Measurements from ENCODE around the gene NOS1AP.

NOS1AP gene

GRCh38 chr1:162134646-162135045, 65.2 kb downstream of the NOS1AP start:
- DNase-seq: no peak
- H4K20me1 ChIP-seq (ENCODE audit: insufficient read depth, low read length): no peaks in the 10 kb centered on the region
- no peaks in the 10 kb centered on the region for H3K9me3 ChIP-seq (replicated peaks; ENCODE audit: insufficient read depth, low read length)
- H3K79me2 ChIP-seq (ENCODE audit: low read length): no peaks in the 10 kb centered on the region
- no peaks in the 10 kb centered on the region for H3K27me3 ChIP-seq (replicated peaks; ENCODE audit: insufficient read depth, low read length)
- no peak for TF ChIP-seq EZH2 (optimal IDR thresholded peaks at IDR 0.05; ENCODE audit: low read depth, low read length)
- TF ChIP-seq EZH2phosphoT487 (IDR thresholded peaks at IDR 0.05; ENCODE audit: low read length): no peak
- no peak for TF ChIP-seq CTCF (IDR thresholded peaks at IDR 0.05; ENCODE audit: low read length)
- no peaks in the 10 kb centered on the region for H3F3A ChIP-seq (ENCODE audit: insufficient read depth, low read length)
- no peak overlapping the region for H3K4me2 ChIP-seq (ENCODE audit: low read depth, low read length)
- H3K27ac ChIP-seq (ENCODE audit: low read length): no peak overlapping the region
- H3K9ac ChIP-seq (ENCODE audit: low read length): no peak overlapping the region
- no peak overlapping the region for H3K4me3 ChIP-seq (ENCODE audit: low read length)
- no peaks in the 10 kb centered on the region for H3K36me3 ChIP-seq (replicated peaks; ENCODE audit: insufficient read depth, low read length)
- H3K9me2 ChIP-seq (replicated peaks; ENCODE audit: insufficient read depth, low read length): no peaks in the 10 kb centered on the region
- no peak overlapping the region for H2AFZ ChIP-seq (ENCODE audit: low read length)
- peaks cover 6% of the 10 kb centered on the region; the same call in 1 of the 2 replicates for H3K4me1 ChIP-seq (ENCODE audit: low read length)

GRCh38 chr1:162135271-162135775, 65.8 kb downstream of the NOS1AP start:
- H4K20me1 ChIP-seq (ENCODE audit: insufficient read depth, low read length): no peaks in the 10 kb centered on the region
- H3K9me3 ChIP-seq (replicated peaks; ENCODE audit: insufficient read depth, low read length): no peaks in the 10 kb centered on the region
- H3F3A ChIP-seq (ENCODE audit: insufficient read depth, low read length): no peaks in the 10 kb centered on the region
- no peak overlapping the region for H3K9ac ChIP-seq (ENCODE audit: low read length)
- no peaks in the 10 kb centered on the region for H3K36me3 ChIP-seq (replicated peaks; ENCODE audit: insufficient read depth, low read length)
- peaks cover 6% of the 10 kb centered on the region; the same call in 1 of the 2 replicates for H3K4me1 ChIP-seq (ENCODE audit: low read length)
- no peaks in the 10 kb centered on the region for H3K27me3 ChIP-seq (replicated peaks; ENCODE audit: insufficient read depth, low read length)
- no peak overlapping the region for H3K4me3 ChIP-seq (ENCODE audit: low read length)
- H3K4me2 ChIP-seq (ENCODE audit: low read depth, low read length): no peak overlapping the region
- H3K79me2 ChIP-seq (ENCODE audit: low read length): no peaks in the 10 kb centered on the region
- TF ChIP-seq EZH2phosphoT487 (IDR thresholded peaks at IDR 0.05; ENCODE audit: low read length) (no peak), CTCF (IDR thresholded peaks at IDR 0.05; ENCODE audit: low read length) (no peak), EZH2 (optimal IDR thresholded peaks at IDR 0.05; ENCODE audit: low read depth, low read length) (no peak)
- no peaks in the 10 kb centered on the region for H3K9me2 ChIP-seq (replicated peaks; ENCODE audit: insufficient read depth, low read length)
- H3K27ac ChIP-seq (ENCODE audit: low read length): no peak overlapping the region
- H2AFZ ChIP-seq (ENCODE audit: low read length): no peak overlapping the region
- no peak for DNase-seq

GRCh38 chr1:162136760-162137159, 67.3 kb downstream of the NOS1AP start:
- Histone ChIP-seq H3K9me2 (replicated peaks; ENCODE audit: insufficient read depth, low read length) (no peaks in the 10 kb centered on the region), H2AFZ (ENCODE audit: low read length) (no peak overlapping the region), H3K79me2 (ENCODE audit: low read length) (no peaks in the 10 kb centered on the region), H3K4me2 (ENCODE audit: low read depth, low read length) (no peak overlapping the region), H4K20me1 (ENCODE audit: insufficient read depth, low read length) (no peaks in the 10 kb centered on the region), H3K36me3 (replicated peaks; ENCODE audit: insufficient read depth, low read length) (no peaks in the 10 kb centered on the region), H3K4me3 (ENCODE audit: low read length) (no peak overlapping the region), H3K27ac (ENCODE audit: low read length) (no peak overlapping the region), H3K4me1 (ENCODE audit: low read length) (peaks cover 6% of the 10 kb centered on the region; the same call in 1 of the 2 replicates), H3K27me3 (replicated peaks; ENCODE audit: insufficient read depth, low read length) (no peaks in the 10 kb centered on the region), H3F3A (ENCODE audit: insufficient read depth, low read length) (no peaks in the 10 kb centered on the region), H3K9me3 (replicated peaks; ENCODE audit: insufficient read depth, low read length) (no peaks in the 10 kb centered on the region), H3K9ac (ENCODE audit: low read length) (no peak overlapping the region)
- TF ChIP-seq EZH2phosphoT487 (IDR thresholded peaks at IDR 0.05; ENCODE audit: low read length): no peak
- no peak for TF ChIP-seq EZH2 (optimal IDR thresholded peaks at IDR 0.05; ENCODE audit: low read depth, low read length)
- TF ChIP-seq CTCF (IDR thresholded peaks at IDR 0.05; ENCODE audit: low read length): no peak
- no peak for DNase-seq
